Vagina (tissue), 2 donors: ENCODE data around the gene TMEM203. TPM values are rescaled to one million over a fixed set of nuclear protein-coding genes. Genes with fewer than 3 reads are reported as not detected.

Experiments
- DNase-seq, 2 donors: peaks; one replicate each; pipeline ENCODE4 v3.0.0-alpha.2; 2017; ENCODE audit errors: extremely low spot score in 2 of 2
- H3K27ac ChIP-seq: fragments of 200-600 bp; sonication (generic); one replicate; pipeline ENCODE4 v1.5.1; 2019
- H3K27me3 ChIP-seq: fragments of 200-600 bp; sonication (generic); one replicate; pipeline ENCODE4 v1.5.1; 2019
- H3K36me3 ChIP-seq, 2 donors: fragments of 200-600 bp; sonication (generic); one replicate each; pipeline ENCODE4 v1.5.1; 2017 to 2019
- H3K4me1 ChIP-seq: fragments of 200-600 bp; sonication (generic); one replicate; pipeline ENCODE4 v1.5.1; 2019
- H3K4me3 ChIP-seq, 2 donors: fragments of 200-600 bp; sonication (generic); 1 replicate in 1 of 2; 2 replicates in 1 of 2; pipeline ENCODE4 v1.5.1; 2016 to 2019
- H3K9me3 ChIP-seq: fragments of 200-600 bp; sonication (generic); one replicate; pipeline ENCODE4 v1.5.1; 2019
- CTCF ChIP-seq, 3 experiments: fragments of 450-650 bp in 2 of 3; fragments of 200-600 bp in 1 of 3; sonication (generic) in 1 of 3; IDR thresholded peaks; one replicate each; pipeline ENCODE4 v1.5.1; 2017 to 2019; ENCODE audit warnings: antibody characterized with exemption in 3 of 3, mild to moderate bottlenecking in 2 of 3, moderate library complexity in 2 of 3
- POLR2A ChIP-seq, 2 donors: fragments of 450-650 bp; IDR thresholded peaks; one replicate each; pipeline ENCODE4 v1.6.1; 2017; ENCODE audit warnings: antibody characterized with exemption in 2 of 2, mild to moderate bottlenecking in 2 of 2, moderate library complexity in 2 of 2
- POLR2AphosphoS5 ChIP-seq, 2 donors: sonication (generic); formaldehyde crosslinking; IDR thresholded peaks; one replicate each; pipeline ENCODE4 v1.9.0; 2017; ENCODE audit warnings: antibody characterized with exemption in 2 of 2, mild to moderate bottlenecking in 2 of 2, low read depth in 1 of 2; ENCODE audit not compliant: insufficient read depth in 1 of 2
- intact Hi-C: fragments of 100-400 bp; cut with DNase I; formaldehyde crosslinking; loops from one replicate; pipeline ENCODE4 v1.15.1; 2023
- total RNA-seq: library from RNA; depleted of rRNA; stranded (reverse); fragments of >200 nt; gene quantifications from one replicate; pipeline ENCODE4 v1.2.3, GENCODE V29; 2016

The TMEM203 gene
- total RNA-seq, 1 donor from 2014 or later: 24.6 TPM

- intact Hi-C loops: loop anchor here (5.0 kb wide), 1 partner anchor 37 kb away; the partner anchor contains the start of genes CYSRT1 and RNF224
- Histone ChIP-seq H3K27ac (peak overlapping the region; percentile 93), H3K36me3 (peaks cover 0 to 12% of the 10 kb centered on the region in 2 donors), H3K4me3 (peak overlapping the region; percentile 70 to 88), H3K4me1 (peaks cover 56% of the 10 kb centered on the region), H3K27me3 (no peaks in the 10 kb centered on the region), H3K9me3 (no peaks in the 10 kb centered on the region)
- DNase-seq: no peak
- TF ChIP-seq POLR2AphosphoS5 (IDR thresholded peaks at IDR 0.05; ENCODE audit: insufficient read depth in 1 of 2, low read depth in 1 of 2): no peak
- TF ChIP-seq POLR2A (IDR thresholded peaks at IDR 0.05): no peak
- no peak for TF ChIP-seq CTCF (IDR thresholded peaks at IDR 0.05)
Measured at GRCh38 chr9:137190315-137190856, 15.1 kb downstream of the TMEM203 start.

- Histone ChIP-seq H3K9me3 (no peaks in the 10 kb centered on the region), H3K27ac (peak overlapping the region; percentile 93), H3K36me3 (peaks cover 0 to 15% of the 10 kb centered on the region in 2 donors), H3K4me1 (peaks cover 55% of the 10 kb centered on the region), H3K4me3 (peak overlapping the region; percentile 70 to 88), H3K27me3 (no peaks in the 10 kb centered on the region)
- no peak for DNase-seq
- intact Hi-C loops: loop anchor here (5.0 kb wide), 1 partner anchor 38 kb away; the partner anchor contains the start of genes CYSRT1 and RNF224
- TF ChIP-seq POLR2AphosphoS5 (IDR thresholded peaks at IDR 0.05; ENCODE audit: insufficient read depth in 1 of 2, low read depth in 1 of 2) (no peak), POLR2A (IDR thresholded peaks at IDR 0.05) (no peak), CTCF (IDR thresholded peaks at IDR 0.05) (no peak)
Measured at GRCh38 chr9:137189297-137190295, 15.9 kb downstream of the TMEM203 start.

GRCh38 chr9:137188490-137189296, 16.8 kb downstream of the TMEM203 start, which contains the start of the genes ANAPC2 and SSNA1:
Gene ANAPC2 (minus strand): TSS chr9:137188560. CDS start chr9:137188532, 28 bp downstream.
Gene SSNA1 (plus strand): TSS chr9:137188676. CDS start chr9:137188727, 51 bp downstream.
- Histone ChIP-seq H3K27me3 (no peaks in the 10 kb centered on the region), H3K36me3 (peaks cover 0 to 20% of the 10 kb centered on the region in 2 donors), H3K9me3 (no peaks in the 10 kb centered on the region), H3K4me3 (peak within 1 kb of the TSS; percentile 70 to 88), H3K27ac (peak within 1 kb of the TSS; percentile 93), H3K4me1 (peaks cover 50% of the 10 kb centered on the region)
- TF ChIP-seq POLR2A (IDR thresholded peaks at IDR 0.05) (peak in 1 of 2 donors; percentile 79), CTCF (IDR thresholded peaks at IDR 0.05) (peak in 1 of 3 experiments; percentile 23), POLR2AphosphoS5 (IDR thresholded peaks at IDR 0.05; ENCODE audit: insufficient read depth in 1 of 2, low read depth in 1 of 2) (peak; percentile 89 to 95)
- intact Hi-C loops: no loop called here
- DNase-seq: peak in 1 of 2 donors; percentile 92

- peak overlapping the region; percentile 70 to 88 for H3K4me3 ChIP-seq
- H3K36me3 ChIP-seq: peaks cover 0 to 26% of the 10 kb centered on the region in 2 donors
- H3K27ac ChIP-seq: peak overlapping the region; percentile 93
- H3K9me3 ChIP-seq: no peaks in the 10 kb centered on the region
- peaks cover 50% of the 10 kb centered on the region for H3K4me1 ChIP-seq
- no peaks in the 10 kb centered on the region for H3K27me3 ChIP-seq
- intact Hi-C loops: no loop called here
- TF ChIP-seq POLR2AphosphoS5 (IDR thresholded peaks at IDR 0.05; ENCODE audit: insufficient read depth in 1 of 2, low read depth in 1 of 2) (no peak), CTCF (IDR thresholded peaks at IDR 0.05) (no peak)
- DNase-seq: no peak
Measured at GRCh38 chr9:137188086-137188489, 17.4 kb downstream of the TMEM203 start.
